Activated CD8-positive, alpha-beta T cell treated with anti-CD3 and anti-CD28 coated beads for 36 hours (primary cell): ENCODE measurements around the gene KCND3. TPM values are rescaled to one million over a fixed set of nuclear protein-coding genes. Genes with fewer than 3 reads are reported as not detected.

Experiments used
- ATAC-seq: fragments of 200-7000 bp; cut with Tn5 transposase; one replicate; pipeline ENCODE4 v1.10.0; 2021; ENCODE audit warnings: mild to moderate bottlenecking, moderate library complexity
- CTCF ChIA-PET: fragments of 350-600 bp; sonication (Branson Sonifier 250); formaldehyde crosslinking; loops from one replicate; lab custom pipeline; 2021; ENCODE audit warnings: antibody characterized with exemption; lab: Charles Lee
- POLR2A ChIA-PET: fragments of 350-600 bp; sonication (Branson Sonifier 250); formaldehyde crosslinking; loops from one replicate; lab custom pipeline; 2021; ENCODE audit warnings: antibody characterized with exemption; lab: Charles Lee
- DNase-seq: peaks from one replicate; pipeline ENCODE4 v3.0.0-alpha.2; 2020
- H3K27ac Mint-ChIP-seq: one replicate; pipeline ENCODE4 v1.8.0; 2021; ENCODE audit warnings: mild to moderate bottlenecking, mixed read lengths
- H3K27me3 Mint-ChIP-seq: one replicate; pipeline ENCODE4 v1.8.0; 2021; ENCODE audit warnings: mixed read lengths
- H3K36me3 Mint-ChIP-seq: one replicate; pipeline ENCODE4 v1.8.0; 2021; ENCODE audit warnings: low read depth, mixed read lengths
- H3K4me1 Mint-ChIP-seq: one replicate; pipeline ENCODE4 v1.8.0; 2021; ENCODE audit warnings: low read depth, mixed read lengths
- H3K4me3 Mint-ChIP-seq: one replicate; pipeline ENCODE4 v1.8.0; 2021; ENCODE audit warnings: mild to moderate bottlenecking, moderate library complexity, mixed read lengths
- H3K9me3 Mint-ChIP-seq: one replicate; pipeline ENCODE4 v1.8.0; 2021; ENCODE audit warnings: mixed read lengths
- CTCF ChIP-seq: fragments of 200-600 bp; IDR thresholded peaks from one replicate; pipeline ENCODE4 v1.8.0; 2022; ENCODE audit warnings: antibody characterized with exemption, mild to moderate bottlenecking
- intact Hi-C: fragments of 100-400 bp; cut with micrococcal nuclease; formaldehyde crosslinking; loops from one replicate; pipeline ENCODE4 v1.10.0; 2022
- total RNA-seq, 2 experiments: library from RNA; stranded (reverse); gene quantifications; one replicate each; pipeline ENCODE4 v1.2.3, GENCODE V29; 2021

The KCND3 gene
- total RNA-seq, 2 experiments from 2014 or later = not detected

- H3K27ac Mint-ChIP-seq = no peak overlapping the region
- ChIA-PET POLR2A (no interaction called here), CTCF (no interaction called here)
- H3K27me3 Mint-ChIP-seq = peaks cover 19% of the 10 kb centered on the region
- H3K4me1 Mint-ChIP-seq = no peaks in the 10 kb centered on the region
- DNase-seq = no peak
- no peaks in the 10 kb centered on the region for H3K9me3 Mint-ChIP-seq
- no peaks in the 10 kb centered on the region for H3K36me3 Mint-ChIP-seq
- intact Hi-C loops = no loop called here
- no peak overlapping the region for H3K4me3 Mint-ChIP-seq
- no peak for TF ChIP-seq CTCF
- no peak for ATAC-seq
Observed at GRCh38 chr1:111826278-111826677, 163.2 kb downstream of the KCND3 start.

GRCh38 chr1:111825217-111825616 lies 164.3 kb downstream of the KCND3 start:
- ATAC-seq = no peak
- CTCF ChIA-PET = no interaction called here
- TF ChIP-seq CTCF = no peak

GRCh38 chr1:111822138-111822537 lies 167.3 kb downstream of the KCND3 start:
- no peak for ATAC-seq
- CTCF ChIA-PET = no interaction called here

More at GRCh38 chr1:111825217-111825616, 164.3 kb downstream of the KCND3 start:
- Mint-ChIP-seq H3K36me3 (no peaks in the 10 kb centered on the region), H3K27me3 (peaks cover 16% of the 10 kb centered on the region), H3K4me1 (no peaks in the 10 kb centered on the region), H3K9me3 (no peaks in the 10 kb centered on the region), H3K27ac (no peak overlapping the region), H3K4me3 (no peak overlapping the region)
- POLR2A ChIA-PET = no interaction called here
- DNase-seq = no peak
- intact Hi-C loops = no loop called here

GRCh38 chr1:111821121-111821745 lies 168.2 kb downstream of the KCND3 start:
- Mint-ChIP-seq H3K36me3 (no peaks in the 10 kb centered on the region), H3K9me3 (no peaks in the 10 kb centered on the region), H3K4me1 (no peaks in the 10 kb centered on the region), H3K27ac (no peak overlapping the region), H3K27me3 (peaks cover 5% of the 10 kb centered on the region), H3K4me3 (no peak overlapping the region)
- DNase-seq (no peak), ATAC-seq (no peak)
- intact Hi-C loops = no loop called here
- no peak for TF ChIP-seq CTCF
- CTCF ChIA-PET = no interaction called here
- POLR2A ChIA-PET = no interaction called here

More at GRCh38 chr1:111822138-111822537, 167.3 kb downstream of the KCND3 start:
- DNase-seq = no peak
- H3K36me3 Mint-ChIP-seq = no peaks in the 10 kb centered on the region
- no peaks in the 10 kb centered on the region for H3K9me3 Mint-ChIP-seq
- no peak for TF ChIP-seq CTCF
- POLR2A ChIA-PET = no interaction called here
- intact Hi-C loops = no loop called here
- peaks cover 10% of the 10 kb centered on the region for H3K27me3 Mint-ChIP-seq
- H3K27ac Mint-ChIP-seq = no peak overlapping the region
- H3K4me3 Mint-ChIP-seq = no peak overlapping the region
- no peaks in the 10 kb centered on the region for H3K4me1 Mint-ChIP-seq

GRCh38 chr1:111819566-111820263 lies 169.8 kb downstream of the KCND3 start:
- Mint-ChIP-seq H3K27me3 (peaks cover 5% of the 10 kb centered on the region), H3K4me3 (no peak overlapping the region), H3K4me1 (no peaks in the 10 kb centered on the region), H3K36me3 (no peaks in the 10 kb centered on the region), H3K9me3 (no peaks in the 10 kb centered on the region), H3K27ac (no peak overlapping the region)
- CTCF ChIA-PET = interaction anchor here (2.6 kb wide), 1 partner anchor 11 kb away, joined by 6 read pairs; no protein-coding TSS in a partner anchor
- DNase-seq (no peak), ATAC-seq (no peak)
- TF ChIP-seq CTCF = no peak
- intact Hi-C loops = no loop called here
- POLR2A ChIA-PET = interaction anchor here (1.1 kb wide), 1 partner anchor 11 kb away, joined by 3 read pairs; no protein-coding TSS in a partner anchor
